Stimulated activated CD4-positive, alpha-beta T cell treated with anti-CD3 and anti-CD28 coated beads, Interleukin-4, amount 100 ng/mL, for 4 hours (primary cell): ENCODE data around the gene PRR15.
"Not testable (repeated sequence)": the region's sequence is repeated elsewhere in the genome, so short reads cannot be mapped to it uniquely, and the experiment has no call there.

Experiments
- DNase-seq, 2 experiments: peaks; one replicate each; pipeline ENCODE4 v3.0.0-alpha.2; 2020

Gene PRR15

GRCh38 chr7:29563590-29564495 is at the start of gene PRR15:
Gene PRR15, plus strand, starts transcription at chr7:29563835. Its CDS starts 2,495 bp downstream, at chr7:29566330.
- no peak for DNase-seq

- DNase-seq = no peak
These were observed 47.1 kb upstream of the PRR15 start for GRCh38 chr7:29516491-29516890.

GRCh38 chr7:29518616-29519015 is 45.0 kb upstream of the PRR15 start:
- DNase-seq = no peak

GRCh38 chr7:29523728-29524127 is 39.9 kb upstream of the PRR15 start:
- no peak for DNase-seq

- DNase-seq = no peak
These were observed 36.0 kb upstream of the PRR15 start for GRCh38 chr7:29527505-29528108.

GRCh38 chr7:29528526-29528925 is 35.1 kb upstream of the PRR15 start:
- DNase-seq = not testable (repeated sequence)

GRCh38 chr7:29538389-29538788 is 25.2 kb upstream of the PRR15 start:
- no peak for DNase-seq

- DNase-seq = no peak
These were observed 24.2 kb upstream of the PRR15 start for GRCh38 chr7:29539471-29539870.

GRCh38 chr7:29547421-29547820 is 16.2 kb upstream of the PRR15 start:
- no peak for DNase-seq

GRCh38 chr7:29548823-29549222 is 14.8 kb upstream of the PRR15 start:
- DNase-seq = no peak

GRCh38 chr7:29552392-29552791 is 11.2 kb upstream of the PRR15 start:
- DNase-seq = no peak

GRCh38 chr7:29555061-29555460 is 8.6 kb upstream of the PRR15 start:
- DNase-seq = no peak

- no peak for DNase-seq
These were observed 7.0 kb upstream of the PRR15 start for GRCh38 chr7:29556405-29557195.

- DNase-seq = no peak
These were observed 5.7 kb upstream of the PRR15 start for GRCh38 chr7:29557954-29558353.

- DNase-seq = no peak
These were observed 2.4 kb upstream of the PRR15 start for GRCh38 chr7:29561271-29561670.

GRCh38 chr7:29562307-29562706 is 1.3 kb upstream of the PRR15 start:
- no peak for DNase-seq

- no peak for DNase-seq
These were observed 1.0 kb downstream of the PRR15 start for GRCh38 chr7:29564496-29565223.

GRCh38 chr7:29565224-29565630 is 1.6 kb downstream of the PRR15 start:
- DNase-seq = no peak

GRCh38 chr7:29565634-29565981 is 2.0 kb downstream of the PRR15 start:
- no peak for DNase-seq

- DNase-seq = no peak
These were observed 2.5 kb downstream of the PRR15 start for GRCh38 chr7:29565982-29566746.

GRCh38 chr7:29567174-29567573 is 3.5 kb downstream of the PRR15 start:
- DNase-seq = no peak

GRCh38 chr7:29569648-29570047 is 6.0 kb downstream of the PRR15 start:
- DNase-seq = no peak
